Measurements from ENCODE around the gene TGM6. TPM values are rescaled to one million over a fixed set of nuclear protein-coding genes. Genes with fewer than 3 reads are reported as not detected.

TGM6 gene
- total RNA-seq, 1 donor from 2014 or later = not detected

GRCh38 chr20:2451939-2452732 lies 71.4 kb downstream of the TGM6 start:
- H3K4me3 Mint-ChIP-seq = no peak overlapping the region
- no peak overlapping the region for H3K27ac Mint-ChIP-seq (ENCODE audit: unreplicated experiment)
- DNase-seq (ENCODE audit: low read depth, low spot score) = peak; percentile 89
- H3K27me3 Mint-ChIP-seq (ENCODE audit: low read depth) = no peaks in the 10 kb centered on the region
- no peaks in the 10 kb centered on the region for H3K4me1 Mint-ChIP-seq
- no peaks in the 10 kb centered on the region for H3K9me3 Mint-ChIP-seq
- TF ChIP-seq CTCF (conservative IDR thresholded peaks at IDR 0.05) = peak; percentile 82
- peaks cover 2% of the 10 kb centered on the region for H3K36me3 Mint-ChIP-seq (ENCODE audit: low read depth)

GRCh38 chr20:2453792-2454191 lies 73.1 kb downstream of the TGM6 start:
- TF ChIP-seq CTCF (conservative IDR thresholded peaks at IDR 0.05) = no peak
- no peaks in the 10 kb centered on the region for H3K27me3 Mint-ChIP-seq (ENCODE audit: low read depth)
- H3K36me3 Mint-ChIP-seq (ENCODE audit: low read depth) = peaks cover 3% of the 10 kb centered on the region
- H3K4me3 Mint-ChIP-seq = no peak overlapping the region
- no peaks in the 10 kb centered on the region for H3K4me1 Mint-ChIP-seq
- H3K9me3 Mint-ChIP-seq = no peaks in the 10 kb centered on the region
- no peak overlapping the region for H3K27ac Mint-ChIP-seq (ENCODE audit: unreplicated experiment)
- DNase-seq (ENCODE audit: low read depth, low spot score) = no peak

- no peak for DNase-seq (ENCODE audit: low read depth, low spot score)
- Mint-ChIP-seq H3K4me1 (no peaks in the 10 kb centered on the region), H3K36me3 (ENCODE audit: low read depth) (peaks cover 13% of the 10 kb centered on the region), H3K27me3 (ENCODE audit: low read depth) (no peaks in the 10 kb centered on the region), H3K9me3 (no peaks in the 10 kb centered on the region), H3K27ac (ENCODE audit: unreplicated experiment) (no peak overlapping the region), H3K4me3 (no peak overlapping the region)
- no peak for TF ChIP-seq CTCF (conservative IDR thresholded peaks at IDR 0.05)
Measured at GRCh38 chr20:2455771-2456497, 75.2 kb downstream of the TGM6 start.

GRCh38 chr20:2458919-2459499 lies 78.3 kb downstream of the TGM6 start:
- peaks cover 34% of the 10 kb centered on the region for H3K36me3 Mint-ChIP-seq (ENCODE audit: low read depth)
- no peak for DNase-seq (ENCODE audit: low read depth, low spot score)
- H3K27me3 Mint-ChIP-seq (ENCODE audit: low read depth) = no peaks in the 10 kb centered on the region
- no peak for TF ChIP-seq CTCF (conservative IDR thresholded peaks at IDR 0.05)
- H3K4me3 Mint-ChIP-seq = no peak overlapping the region
- H3K27ac Mint-ChIP-seq (ENCODE audit: unreplicated experiment) = no peak overlapping the region
- no peaks in the 10 kb centered on the region for H3K4me1 Mint-ChIP-seq
- H3K9me3 Mint-ChIP-seq = no peaks in the 10 kb centered on the region

- no peaks in the 10 kb centered on the region for H3K27me3 Mint-ChIP-seq (ENCODE audit: low read depth)
- no peaks in the 10 kb centered on the region for H3K4me1 Mint-ChIP-seq
- H3K4me3 Mint-ChIP-seq = no peak overlapping the region
- no peaks in the 10 kb centered on the region for H3K9me3 Mint-ChIP-seq
- DNase-seq (ENCODE audit: low read depth, low spot score) = no peak
- peaks cover 38% of the 10 kb centered on the region for H3K36me3 Mint-ChIP-seq (ENCODE audit: low read depth)
- TF ChIP-seq CTCF (conservative IDR thresholded peaks at IDR 0.05) = no peak
- H3K27ac Mint-ChIP-seq (ENCODE audit: unreplicated experiment) = no peak overlapping the region
Measured at GRCh38 chr20:2459981-2460751, 79.5 kb downstream of the TGM6 start.

Data from neural crest cell (in vitro differentiated cells).